Measurements from ENCODE around the gene PMFBP1.

PMFBP1 gene

GRCh38 chr16:72125635-72126428 is 46.1 kb downstream of the PMFBP1 start:
- no peak for DNase-seq

DNA sequence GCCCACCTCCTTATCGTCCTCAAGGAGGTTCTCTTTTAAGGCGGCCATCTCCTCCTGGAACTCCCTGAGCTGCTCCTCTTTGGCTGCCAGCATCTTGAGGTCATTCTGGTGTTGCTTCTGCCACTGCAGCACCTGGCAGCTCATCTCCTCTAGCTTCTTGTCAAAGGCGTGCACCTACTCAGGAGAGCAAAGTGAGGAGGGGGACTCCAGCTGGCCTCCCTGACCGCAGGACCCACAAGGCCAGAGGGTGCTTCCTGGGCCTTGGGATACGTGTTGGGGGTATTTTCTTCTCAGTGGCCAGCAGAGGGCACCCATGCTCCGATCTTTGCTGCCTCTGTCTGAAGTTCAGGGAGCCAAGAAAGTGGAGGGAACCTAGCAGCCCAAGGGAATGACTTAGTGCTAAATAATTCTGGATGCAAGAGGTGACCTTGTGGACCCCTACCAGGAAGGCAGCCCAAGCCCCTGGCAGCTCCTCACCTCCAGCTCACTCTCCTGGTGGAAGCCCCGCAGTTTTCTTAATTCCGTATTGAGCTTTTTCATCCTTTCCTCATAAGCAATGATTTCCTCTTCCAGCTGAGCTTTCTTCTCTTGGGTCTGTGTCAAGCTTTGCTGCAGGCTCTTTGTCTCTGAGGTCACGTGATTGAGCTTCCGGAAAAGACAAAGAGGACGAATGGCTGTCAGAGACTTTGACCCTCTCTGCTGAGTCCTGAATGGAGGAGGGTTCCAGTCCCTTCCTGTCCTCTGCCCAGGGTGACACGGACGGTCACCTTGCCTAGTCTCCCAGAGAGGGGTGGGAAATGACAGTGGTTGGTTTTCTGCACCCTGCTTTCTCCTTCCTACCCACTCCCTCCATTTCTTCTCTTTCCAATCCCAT is 47.0 kb downstream of the PMFBP1 start:
- DNase-seq = peak; percentile 69 to 72

- DNase-seq = no peak
Observed at GRCh38 chr16:72124148-72124547, 47.8 kb downstream of the PMFBP1 start.

GRCh38 chr16:72123426-72123825 is 48.5 kb downstream of the PMFBP1 start:
- no peak for DNase-seq

DNA sequence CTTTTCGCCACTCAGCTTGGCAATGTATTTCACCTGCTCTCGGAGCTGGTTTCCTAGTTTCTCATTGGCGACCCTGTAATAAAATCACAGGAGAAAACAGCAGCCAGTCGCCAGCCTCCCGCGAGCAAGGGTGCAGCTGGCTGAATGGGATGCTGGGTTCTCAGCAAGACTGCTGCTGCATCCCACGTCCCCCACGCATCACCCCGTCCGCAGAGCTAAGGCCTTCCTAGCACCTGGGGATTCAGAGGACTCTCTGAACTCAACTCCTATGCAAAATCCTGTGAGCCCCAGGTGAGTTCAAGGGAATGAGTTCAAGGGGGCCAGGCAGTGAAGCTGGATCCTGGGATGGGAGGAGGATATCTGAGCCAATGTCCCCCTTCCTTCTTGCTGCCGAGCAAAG is 49.0 kb downstream of the PMFBP1 start:
- DNase-seq = no peak

DNA sequence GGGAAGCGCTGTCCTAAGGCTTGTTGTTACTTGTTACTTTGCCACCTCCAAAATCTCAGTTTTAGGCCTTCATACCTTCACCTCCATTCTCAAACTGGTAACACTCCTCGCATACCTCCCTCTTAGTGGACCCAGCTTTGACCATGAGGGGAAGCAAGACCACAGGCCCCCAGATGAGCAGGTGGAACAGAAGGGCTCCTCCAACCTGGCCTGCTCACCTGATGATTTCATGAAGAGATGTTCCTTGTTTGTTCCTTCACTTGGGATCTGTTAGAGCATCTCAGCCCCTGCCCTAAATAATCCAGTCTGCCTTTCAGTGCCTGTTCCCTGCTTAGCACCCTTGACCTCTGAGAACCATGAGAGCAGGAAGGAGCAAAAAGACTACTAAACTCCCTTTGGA is 49.6 kb downstream of the PMFBP1 start:
- DNase-seq = no peak

DNA sequence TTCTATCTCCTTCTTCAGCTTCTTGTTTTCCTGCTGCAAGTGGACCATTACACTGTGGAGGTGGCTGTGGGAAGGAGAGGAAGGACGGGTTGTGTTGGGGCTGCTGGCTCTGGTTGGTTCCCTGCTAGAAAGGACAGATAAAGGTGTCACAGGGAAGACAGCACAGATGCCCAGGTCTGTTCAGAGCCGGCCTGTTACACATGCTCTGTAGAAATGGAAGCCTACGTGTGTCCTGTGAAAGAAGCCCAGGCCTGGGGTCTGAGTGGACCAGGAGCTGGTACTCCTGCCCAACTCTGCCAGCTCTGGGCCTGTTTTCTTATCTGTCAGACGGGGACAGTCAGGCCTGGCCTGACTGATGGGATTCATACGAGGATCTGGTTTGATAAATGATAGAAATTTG is 51.9 kb downstream of the PMFBP1 start:
- no peak for DNase-seq

DNA sequence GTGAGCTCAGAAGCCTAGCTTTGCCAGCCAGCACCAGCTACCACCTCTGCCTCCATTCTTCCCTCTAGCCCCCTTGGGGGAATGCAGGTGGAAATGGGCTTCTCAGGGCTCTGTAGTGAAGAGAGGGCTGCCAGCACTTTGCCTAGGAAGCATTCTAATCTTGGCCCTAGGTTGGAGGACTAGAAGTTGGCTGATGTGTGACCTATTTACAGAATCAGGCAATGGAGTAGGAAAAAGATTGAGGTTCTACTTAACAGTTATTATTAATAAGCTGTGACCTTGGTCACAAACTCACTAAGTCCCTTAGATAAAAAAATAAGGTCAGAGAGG is 58.4 kb downstream of the PMFBP1 start:
- no peak for DNase-seq

GRCh38 chr16:72112906-72113615 is 58.9 kb downstream of the PMFBP1 start:
- no peak for DNase-seq

DNA sequence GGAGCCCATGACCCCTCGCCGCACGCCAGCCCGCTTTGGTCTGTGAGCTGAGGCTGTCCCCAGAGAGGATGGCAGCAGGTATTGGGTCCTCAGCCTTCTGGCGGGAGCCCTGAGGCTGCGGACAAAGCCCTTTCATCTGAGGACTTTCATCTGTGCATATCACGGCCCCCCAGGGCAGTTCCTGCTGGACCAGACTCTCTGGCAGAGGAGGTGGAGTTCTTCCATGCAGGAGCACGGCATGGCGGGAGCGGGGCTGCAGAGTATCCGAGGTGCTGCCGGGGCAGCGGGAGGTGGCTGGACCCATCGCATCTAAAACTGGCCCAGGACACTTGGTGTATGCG is 59.5 kb downstream of the PMFBP1 start:
- no peak for DNase-seq

DNA sequence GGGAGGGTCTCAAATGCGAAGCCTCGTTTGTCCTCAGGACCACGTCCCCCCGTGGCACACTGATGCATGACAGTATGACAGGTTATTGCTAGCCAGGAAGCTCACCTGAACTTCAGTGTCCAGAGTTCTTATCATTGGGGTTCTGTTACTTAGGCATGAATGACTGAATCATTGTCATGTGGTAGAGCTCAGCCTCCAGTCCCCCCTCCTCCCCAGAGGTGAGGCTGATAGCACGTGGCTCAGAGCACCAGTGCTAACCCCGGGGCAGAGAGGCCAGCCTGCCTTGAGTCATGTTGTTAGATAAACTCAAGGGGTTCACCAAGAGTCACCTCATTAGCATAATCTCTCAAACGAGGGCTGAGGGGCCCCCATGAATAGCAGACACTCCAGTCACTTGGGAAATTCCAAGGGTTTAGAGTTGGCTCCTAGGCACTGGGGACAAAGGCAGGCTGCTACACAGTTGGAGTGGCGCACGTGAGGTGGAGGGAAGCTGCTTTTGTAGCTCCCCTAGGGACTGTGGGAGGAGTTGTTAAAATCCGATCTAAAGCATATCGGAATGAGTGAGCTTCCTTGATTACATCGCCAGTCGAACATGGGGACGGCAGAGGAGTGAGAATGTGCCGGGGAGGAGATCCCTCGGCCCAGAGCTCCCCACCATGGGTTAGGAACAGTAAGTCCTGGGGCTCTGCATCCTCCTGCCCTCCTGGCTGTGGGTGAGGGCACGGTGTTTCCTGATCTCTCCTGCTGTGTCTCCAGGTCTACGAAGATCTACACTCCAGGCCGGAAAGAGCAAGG is 60.1 kb downstream of the PMFBP1 start:
- no peak for DNase-seq

DNA sequence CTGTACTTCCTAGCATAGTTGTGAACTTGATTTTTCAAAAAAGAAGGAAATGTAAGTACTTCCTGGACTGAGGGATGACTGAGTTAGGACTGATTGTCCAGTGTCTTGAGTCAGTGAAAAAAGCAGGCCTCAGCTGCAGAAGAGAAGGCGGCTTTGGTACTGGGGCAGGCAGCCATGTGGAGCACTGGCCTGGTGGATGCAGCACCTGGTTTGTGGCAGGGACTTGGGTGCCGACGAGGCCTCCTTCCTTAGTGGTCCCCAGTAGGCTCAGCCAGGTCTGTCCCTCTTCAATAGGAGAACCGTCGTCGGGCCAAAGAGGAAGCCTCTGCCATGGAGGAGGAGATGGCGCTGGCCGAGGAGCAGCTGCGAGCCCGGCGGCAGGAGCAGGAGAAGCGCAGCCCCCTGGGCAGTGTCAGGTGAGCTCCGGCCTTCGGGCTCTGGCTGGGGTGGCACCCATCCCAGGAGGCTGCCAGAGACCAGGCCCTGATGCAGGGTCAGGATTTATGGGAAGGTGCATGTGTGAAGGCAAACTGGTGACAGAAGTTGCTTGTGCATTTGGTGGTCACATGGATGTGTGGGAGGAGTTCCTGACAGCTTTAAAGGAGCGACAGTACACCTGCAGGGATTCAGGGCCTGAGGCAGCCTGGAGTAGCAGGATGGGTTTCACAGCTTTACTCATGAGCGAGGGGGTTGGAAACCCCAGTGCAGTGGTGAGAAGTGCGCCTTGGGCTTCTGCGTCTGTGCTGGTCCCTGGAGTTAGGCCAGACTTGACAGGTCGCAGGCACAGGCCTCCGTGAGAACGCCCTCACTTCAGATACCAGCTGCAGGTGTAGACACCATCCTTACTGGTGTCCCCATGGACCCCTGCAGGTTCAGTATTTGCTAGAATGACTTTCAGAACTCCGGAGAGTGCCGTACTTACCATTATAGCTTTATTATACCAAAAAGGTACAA is 61.0 kb downstream of the PMFBP1 start:
- no peak for DNase-seq

DNA sequence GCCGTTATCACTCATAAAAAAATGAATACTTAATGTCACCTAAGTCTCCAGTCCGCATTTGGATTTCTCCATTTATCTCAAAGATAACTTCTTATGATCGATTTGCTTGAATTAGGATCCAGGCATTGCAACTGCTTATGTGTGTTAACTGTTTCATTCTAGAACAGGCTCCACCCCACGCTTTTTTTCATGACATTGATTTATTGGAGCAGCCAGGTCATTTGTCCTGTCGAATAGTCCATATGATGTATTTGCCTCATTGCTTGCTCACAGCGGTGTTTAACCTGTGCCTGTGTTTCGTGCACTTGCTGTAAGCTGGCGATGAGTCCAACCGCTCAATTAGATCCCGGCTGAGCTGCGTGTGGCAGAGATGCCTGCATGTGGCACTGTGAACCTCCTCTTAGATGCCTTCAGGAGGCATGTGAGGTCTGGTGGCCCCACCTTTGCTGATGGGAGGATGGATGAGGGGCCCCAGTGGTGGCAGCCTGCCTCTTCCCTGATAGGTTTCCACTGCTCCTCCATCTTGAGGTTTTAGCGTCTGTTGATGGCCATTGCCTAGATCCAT is 61.9 kb downstream of the PMFBP1 start:
- DNase-seq = no peak

DNA sequence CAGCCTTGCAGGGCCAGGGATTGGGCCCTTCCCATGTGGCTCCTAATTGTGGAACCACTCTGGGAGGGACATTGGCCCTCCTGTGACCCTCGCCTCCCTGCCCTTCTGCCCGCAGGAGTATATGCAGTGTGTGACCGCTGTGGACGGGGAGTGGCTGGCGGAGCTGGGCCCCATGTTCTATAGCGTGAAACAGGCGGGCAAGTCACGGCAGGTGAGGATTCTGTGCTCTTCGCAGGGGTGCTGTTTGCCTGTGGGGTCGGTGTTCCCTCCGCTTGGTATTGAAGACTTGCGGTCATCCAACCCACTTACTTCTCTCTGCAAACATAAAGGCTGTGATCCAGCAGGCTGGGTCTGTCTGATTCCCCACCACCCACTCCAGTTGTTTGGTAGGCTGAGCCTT is 62.7 kb downstream of the PMFBP1 start:
- DNase-seq = no peak

- no peak for DNase-seq
Observed at GRCh38 chr16:72108353-72109102, 63.4 kb downstream of the PMFBP1 start.

DNA sequence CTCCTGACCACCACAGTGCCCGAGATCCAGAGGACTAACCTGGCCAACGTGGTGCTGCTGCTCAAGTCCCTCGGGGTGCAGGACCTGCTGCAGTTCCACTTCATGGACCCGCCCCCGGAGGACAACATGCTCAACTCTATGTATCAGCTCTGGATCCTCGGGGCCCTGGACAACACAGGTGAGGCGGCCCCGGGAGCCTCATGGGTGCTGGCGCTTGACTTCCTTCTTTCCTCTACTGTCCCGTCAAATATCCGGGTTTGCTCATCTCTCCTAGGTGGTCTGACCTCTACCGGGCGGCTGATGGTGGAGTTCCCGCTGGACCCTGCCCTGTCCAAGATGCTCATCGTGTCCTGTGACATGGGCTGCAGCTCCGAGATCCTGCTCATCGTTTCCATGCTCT is 64.6 kb downstream of the PMFBP1 start:
- no peak for DNase-seq

DNA sequence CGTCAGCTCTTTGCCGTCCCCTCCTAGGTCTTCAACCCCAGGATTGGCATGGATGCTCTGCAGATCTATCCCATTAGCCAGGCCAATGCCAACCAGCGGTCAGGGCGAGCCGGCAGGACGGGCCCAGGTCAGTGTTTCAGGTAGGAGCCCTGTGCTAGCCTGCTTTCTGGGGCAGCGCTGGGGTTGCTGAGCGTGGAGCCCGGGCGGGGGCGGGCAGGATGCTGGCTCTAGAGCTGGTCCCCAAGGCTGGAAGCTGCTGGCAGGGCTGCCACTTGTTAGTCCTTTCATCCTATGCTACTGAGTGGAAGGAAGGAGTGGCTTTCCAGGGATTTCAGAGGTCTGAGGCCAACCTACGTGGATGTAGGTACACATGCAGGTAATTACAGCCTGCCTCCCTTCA is 66.0 kb downstream of the PMFBP1 start:
- no peak for DNase-seq

DNA sequence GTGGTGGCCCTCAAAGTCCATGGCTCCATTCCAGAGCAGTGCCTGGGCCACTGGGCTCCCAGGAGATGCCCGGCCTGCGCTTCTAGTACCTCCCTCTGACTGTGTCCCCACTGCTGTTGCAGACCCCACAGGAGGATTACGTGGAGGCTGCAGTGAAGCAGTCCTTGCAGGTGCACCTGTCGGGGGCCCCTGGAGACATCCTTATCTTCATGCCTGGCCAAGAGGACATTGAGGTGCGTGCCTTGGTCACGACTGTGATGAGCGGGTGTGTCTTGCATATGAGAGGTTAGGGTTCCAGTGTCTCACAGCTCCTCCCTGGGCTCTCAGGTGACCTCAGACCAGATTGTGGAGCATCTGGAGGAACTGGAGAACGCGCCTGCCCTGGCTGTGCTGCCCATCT is 67.0 kb downstream of the PMFBP1 start:
- no peak for DNase-seq

- no peak for DNase-seq
Observed at GRCh38 chr16:72101195-72101594, 70.8 kb downstream of the PMFBP1 start.

- peak; percentile 27 to 45 for DNase-seq
Observed at GRCh38 chr16:72099377-72099818, 72.6 kb downstream of the PMFBP1 start.

DNA sequence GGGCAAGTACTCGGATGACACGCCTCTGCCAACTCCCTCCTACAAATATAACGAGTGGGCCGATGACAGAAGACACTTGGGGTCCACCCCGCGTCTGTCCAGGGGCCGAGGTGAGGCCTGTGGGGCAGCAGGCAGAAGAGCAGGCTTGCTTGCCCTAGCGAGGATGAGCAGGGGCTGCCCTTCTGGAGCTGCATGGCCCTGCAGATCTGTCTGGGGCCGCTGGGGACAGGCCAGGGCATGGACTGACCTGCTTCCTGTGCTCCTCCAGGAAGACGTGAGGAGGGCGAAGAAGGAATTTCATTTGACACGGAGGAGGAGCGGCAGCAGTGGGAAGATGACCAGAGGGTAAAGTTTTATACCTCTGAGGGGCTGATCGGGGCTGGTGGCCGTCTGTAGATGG is 73.0 kb downstream of the PMFBP1 start:
- DNase-seq = no peak
